CD4-positive, alpha-beta memory T cell (primary cell): ENCODE results near the gene PMEL. TPM values are rescaled to one million over a fixed set of nuclear protein-coding genes. Genes with fewer than 3 reads are reported as not detected.

Experiments
- CTCF ChIA-PET: fragments of 350-600 bp; sonication (Branson Sonifier 250); formaldehyde crosslinking; loops from one replicate; lab custom pipeline; 2021; ENCODE audit warnings: inconsistent platforms; ENCODE audit not compliant: partially characterized antibody; lab: Charles Lee
- POLR2A ChIA-PET: fragments of 350-600 bp; sonication (Branson Sonifier 250); formaldehyde crosslinking; loops from one replicate; lab custom pipeline; 2021; ENCODE audit not compliant: partially characterized antibody; lab: Charles Lee
- DNase-seq, 5 donors: peaks; one replicate each; pipeline versions ENCODE4 v3.0.0 to v3.0.0-alpha.2; 2020 to 2022; ENCODE audit warnings: mixed read lengths in 1 of 5
- H3K27ac ChIP-seq: one replicate; pipeline ENCODE4 v1.7.0; 2013; ENCODE audit warnings: low read depth, low read length
- H3K27me3 ChIP-seq: 2 replicates; pipeline ENCODE4 v1.7.0; 2013; ENCODE audit warnings: mild to moderate bottlenecking, low read length, moderate library complexity; ENCODE audit not compliant: insufficient read depth
- H3K36me3 ChIP-seq: 2 replicates; pipeline ENCODE4 v1.7.0; 2013; ENCODE audit warnings: mild to moderate bottlenecking, low read length, moderate library complexity; ENCODE audit not compliant: insufficient read depth
- H3K4me1 ChIP-seq: 2 replicates; pipeline ENCODE4 v1.7.0; 2013; ENCODE audit warnings: mild to moderate bottlenecking, low read length, moderate library complexity; ENCODE audit not compliant: insufficient read depth
- H3K4me3 ChIP-seq, 2 donors: one replicate each; pipeline ENCODE4 v1.7.0; 2013; ENCODE audit warnings: low read length in 2 of 2, mild to moderate bottlenecking in 1 of 2
- H3K9me3 ChIP-seq, 2 donors: one replicate each; pipeline ENCODE4 v1.7.0; 2013; ENCODE audit warnings: low read length in 2 of 2, control low read depth in 1 of 2; ENCODE audit not compliant: control insufficient read depth in 1 of 2
- H3K27ac Mint-ChIP-seq, 7 donors: one replicate each; pipeline ENCODE4 v1.8.0; 2020 to 2021; ENCODE audit warnings: mixed read lengths in 7 of 7, mild to moderate bottlenecking in 6 of 7, inconsistent platforms in 3 of 7, moderate library complexity in 3 of 7
- H3K27me3 Mint-ChIP-seq, 2 donors: one replicate each; pipeline ENCODE4 v1.8.0; 2020 to 2021; ENCODE audit warnings: mixed read lengths in 2 of 2
- H3K36me3 Mint-ChIP-seq, 2 donors: one replicate each; pipeline ENCODE4 v1.8.0; 2020 to 2021; ENCODE audit warnings: mixed read lengths in 2 of 2, inconsistent platforms in 1 of 2, mild to moderate bottlenecking in 1 of 2
- H3K4me1 Mint-ChIP-seq, 4 donors: one replicate each; pipeline ENCODE4 v1.8.0; 2020 to 2021; ENCODE audit warnings: mixed read lengths in 4 of 4, mild to moderate bottlenecking in 1 of 4
- H3K4me3 Mint-ChIP-seq, 8 donors: one replicate each; pipeline ENCODE4 v1.8.0; 2020 to 2021; ENCODE audit warnings: mixed read lengths in 8 of 8, mild to moderate bottlenecking in 7 of 8, moderate library complexity in 6 of 8, inconsistent platforms in 3 of 8
- H3K9me3 Mint-ChIP-seq, 8 donors: one replicate each; pipeline ENCODE4 v1.8.0; 2020 to 2021; ENCODE audit warnings: mixed read lengths in 8 of 8, mild to moderate bottlenecking in 5 of 8, inconsistent platforms in 3 of 8, moderate library complexity in 1 of 8
- intact Hi-C: fragments of 100-400 bp; cut with micrococcal nuclease; formaldehyde crosslinking; loops from one replicate; pipeline ENCODE4 v1.15.1; 2023
- polyA plus RNA-seq, 2 donors: library from polyadenylated mRNA; unstranded; fragments of 300-500 nt; fragmentation: Illumina TruSeq; gene quantifications; one replicate each; pipeline ENCODE4 v1.2.3, GENCODE V29; 2021
- total RNA-seq, 2 experiments: library from RNA; stranded (reverse); gene quantifications; one replicate each; pipeline ENCODE4 v1.2.3, GENCODE V29; 2021

Gene PMEL
- total and polyA plus RNA-seq, 4 experiments from 2014 or later = not detected

DNA sequence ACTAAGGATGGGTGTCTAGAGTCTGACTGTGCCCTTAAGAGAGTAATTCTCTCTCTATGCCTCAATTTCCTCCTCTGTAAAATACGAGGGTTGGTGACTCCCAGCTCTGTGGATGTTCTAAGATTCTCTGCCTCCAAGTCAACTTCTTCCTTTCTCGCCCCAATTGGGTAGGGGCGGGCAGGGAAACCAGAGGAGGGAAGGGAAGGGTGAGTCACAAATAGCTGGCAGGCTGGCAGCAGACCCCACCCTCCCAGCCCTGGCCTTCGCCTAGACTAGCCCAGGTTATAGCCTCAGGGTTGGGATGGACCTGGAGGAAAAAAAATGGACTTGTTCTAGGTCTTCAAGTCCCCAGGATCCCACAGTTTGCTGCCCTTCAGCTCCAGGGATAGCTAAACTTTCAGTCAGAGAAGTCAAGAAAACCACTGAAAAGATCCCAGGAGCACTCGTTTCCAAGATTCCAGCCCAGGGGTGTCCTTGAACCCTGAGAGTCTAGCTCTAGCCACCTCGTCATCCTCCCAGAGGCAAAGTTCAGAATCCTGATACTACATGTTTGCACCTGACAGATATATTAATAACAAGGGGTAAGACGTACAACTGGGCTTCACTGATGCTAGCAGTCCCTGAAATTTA is 32.6 kb downstream of the PMEL start:
- no peaks in the 10 kb centered on the region for H3K9me3 ChIP-seq
- peak overlapping the region; percentile 80 to 99 (median 95) for H3K27ac Mint-ChIP-seq
- ChIA-PET CTCF (interaction anchor here (0.8 to 3.0 kb wide), 8 partner anchors 9 to 113 kb away, joined by 3 to 14 read pairs (median 6); partner anchors contain the start of gene DNAJC14), POLR2A (interaction anchor here (0.9 to 47.8 kb wide), 14 partner anchors 7 to 288 kb away, joined by 3 to 1214 read pairs (median 7); partner anchors contain the start of genes DGKA, DNAJC14, ESYT1 and GDF11)
- peak overlapping the region; percentile 87 to 95 for H3K4me3 ChIP-seq
- peaks cover 51 to 92% (median 63%) of the 10 kb centered on the region in 4 donors for H3K4me1 Mint-ChIP-seq
- H3K27me3 Mint-ChIP-seq = no peaks in the 10 kb centered on the region
- H3K27ac ChIP-seq = peak overlapping the region; percentile 88
- peaks cover 79% of the 10 kb centered on the region for H3K4me1 ChIP-seq
- H3K36me3 ChIP-seq = peaks cover 31% of the 10 kb centered on the region
- H3K27me3 ChIP-seq = no peaks in the 10 kb centered on the region
- peak overlapping the region; percentile 97 to 100 (median 99) for H3K4me3 Mint-ChIP-seq
- intact Hi-C loops = no loop called here
- peaks cover 56 to 75% of the 10 kb centered on the region in 2 donors for H3K36me3 Mint-ChIP-seq
- peaks cover 0 to 3% (median 0%) of the 10 kb centered on the region in 8 donors for H3K9me3 Mint-ChIP-seq
- DNase-seq = peak in 1 of 5 donors; percentile 62

- H3K36me3 Mint-ChIP-seq = peaks cover 48 to 71% of the 10 kb centered on the region in 2 donors
- H3K4me1 ChIP-seq = peaks cover 72% of the 10 kb centered on the region
Measured at GRCh38 chr12:55932551-55932910, 33.3 kb downstream of the PMEL start.

GRCh38 chr12:55931780-55932550 is 33.9 kb downstream of the PMEL start:
- Histone ChIP-seq H3K27me3 (no peaks in the 10 kb centered on the region), H3K36me3 (peaks cover 19% of the 10 kb centered on the region), H3K9me3 (no peaks in the 10 kb centered on the region), H3K27ac (peak overlapping the region; percentile 88), H3K4me1 (peaks cover 66% of the 10 kb centered on the region), H3K4me3 (peak overlapping the region; percentile 87 to 95)
- Mint-ChIP-seq H3K27ac (peak overlapping the region; percentile 93 to 99 (median 97)), H3K4me3 (peak overlapping the region; percentile 97 to 100 (median 99)), H3K9me3 (peaks cover 0 to 5% (median 0%) of the 10 kb centered on the region in 8 donors), H3K36me3 (peaks cover 43 to 71% of the 10 kb centered on the region in 2 donors), H3K4me1 (peaks cover 40 to 90% (median 52%) of the 10 kb centered on the region in 4 donors), H3K27me3 (no peaks in the 10 kb centered on the region)
- no peak for DNase-seq
- ChIA-PET POLR2A (interaction anchor here (1.0 to 47.8 kb wide), 12 partner anchors 6 to 1822 kb away, joined by 3 to 1214 read pairs (median 70); partner anchors contain the start of genes DGKA, DNAJC14, GDF11 and MYL6B), CTCF (interaction anchor here (0.6 to 3.1 kb wide), 6 partner anchors 8 to 193 kb away, joined by 3 to 45 read pairs (median 4); partner anchors contain the start of genes ORMDL2 and SARNP)
- intact Hi-C loops = no loop called here

More at GRCh38 chr12:55932551-55932910, 33.3 kb downstream of the PMEL start:
- intact Hi-C loops = no loop called here
- Mint-ChIP-seq H3K9me3 (peaks cover 0 to 3% (median 0%) of the 10 kb centered on the region in 8 donors), H3K27ac (peak overlapping the region; percentile 93 to 99 (median 95)), H3K4me3 (peak overlapping the region; percentile 97 to 100 (median 99)), H3K4me1 (peaks cover 46 to 90% (median 56%) of the 10 kb centered on the region in 4 donors), H3K27me3 (no peaks in the 10 kb centered on the region)
- peaks cover 24% of the 10 kb centered on the region for H3K36me3 ChIP-seq
- peak overlapping the region; percentile 87 to 95 for H3K4me3 ChIP-seq
- peak; percentile 60 to 80 (median 61) for DNase-seq
- no peaks in the 10 kb centered on the region for H3K9me3 ChIP-seq
- peak overlapping the region; percentile 88 for H3K27ac ChIP-seq
- H3K27me3 ChIP-seq = no peaks in the 10 kb centered on the region
- ChIA-PET POLR2A (interaction anchor here (1.0 to 47.8 kb wide), 18 partner anchors 7 to 1822 kb away, joined by 3 to 1214 read pairs (median 6); partner anchors contain the start of genes DGKA, DNAJC14, ESYT1 and GDF11), CTCF (interaction anchor here (0.6 to 3.1 kb wide), 6 partner anchors 7 to 139 kb away, joined by 3 to 45 read pairs (median 4); no protein-coding TSS in a partner anchor)

DNA sequence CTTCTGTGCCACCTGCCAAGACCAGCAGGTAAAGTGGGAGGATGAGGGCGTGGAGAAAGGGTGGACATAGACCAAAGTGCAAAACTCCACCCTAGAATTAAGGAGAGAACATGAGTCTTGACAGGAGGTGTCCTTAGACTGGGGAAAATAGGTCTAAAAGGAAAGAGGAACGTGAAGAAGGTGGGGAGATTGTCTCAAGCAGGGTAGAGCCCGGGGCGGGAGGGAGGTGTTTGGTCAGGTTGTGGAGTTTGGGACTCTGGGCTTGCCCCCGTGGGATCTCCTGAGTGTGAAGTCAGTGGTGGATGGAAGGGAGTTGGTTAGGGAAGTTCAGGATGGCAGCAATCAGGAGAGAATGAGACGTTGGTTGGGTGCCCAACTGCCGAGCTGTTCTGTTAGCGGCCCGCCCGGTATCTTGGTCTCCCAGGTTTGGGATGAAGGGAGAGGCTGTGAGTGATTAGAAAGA is 34.5 kb downstream of the PMEL start:
- H3K9me3 ChIP-seq = no peaks in the 10 kb centered on the region
- POLR2A ChIA-PET = interaction anchor here (0.8 to 47.8 kb wide), 15 partner anchors 5 to 1823 kb away, joined by 3 to 1214 read pairs (median 5); partner anchors contain the start of genes DGKA, DNAJC14, GDF11 and MYL6B
- H3K36me3 ChIP-seq = peaks cover 12% of the 10 kb centered on the region
- H3K27ac Mint-ChIP-seq = peak overlapping the region; percentile 92 to 98 (median 96)
- no peak for DNase-seq
- no peaks in the 10 kb centered on the region for H3K27me3 Mint-ChIP-seq
- H3K4me1 Mint-ChIP-seq = peaks cover 36 to 90% (median 50%) of the 10 kb centered on the region in 4 donors
- H3K4me3 ChIP-seq = peak overlapping the region; percentile 79 to 87
- peak overlapping the region; percentile 88 for H3K27ac ChIP-seq
- H3K36me3 Mint-ChIP-seq = peaks cover 39 to 67% of the 10 kb centered on the region in 2 donors
- no peaks in the 10 kb centered on the region for H3K27me3 ChIP-seq
- peaks cover 0 to 6% (median 0%) of the 10 kb centered on the region in 8 donors for H3K9me3 Mint-ChIP-seq
- peak overlapping the region; percentile 97 to 100 (median 99) for H3K4me3 Mint-ChIP-seq
- peaks cover 64% of the 10 kb centered on the region for H3K4me1 ChIP-seq
- intact Hi-C loops = no loop called here
- CTCF ChIA-PET = interaction anchor here (0.8 to 3.1 kb wide), 5 partner anchors 8 to 193 kb away, joined by 3 to 45 read pairs (median 4); partner anchors contain the start of genes ORMDL2 and SARNP

DNA sequence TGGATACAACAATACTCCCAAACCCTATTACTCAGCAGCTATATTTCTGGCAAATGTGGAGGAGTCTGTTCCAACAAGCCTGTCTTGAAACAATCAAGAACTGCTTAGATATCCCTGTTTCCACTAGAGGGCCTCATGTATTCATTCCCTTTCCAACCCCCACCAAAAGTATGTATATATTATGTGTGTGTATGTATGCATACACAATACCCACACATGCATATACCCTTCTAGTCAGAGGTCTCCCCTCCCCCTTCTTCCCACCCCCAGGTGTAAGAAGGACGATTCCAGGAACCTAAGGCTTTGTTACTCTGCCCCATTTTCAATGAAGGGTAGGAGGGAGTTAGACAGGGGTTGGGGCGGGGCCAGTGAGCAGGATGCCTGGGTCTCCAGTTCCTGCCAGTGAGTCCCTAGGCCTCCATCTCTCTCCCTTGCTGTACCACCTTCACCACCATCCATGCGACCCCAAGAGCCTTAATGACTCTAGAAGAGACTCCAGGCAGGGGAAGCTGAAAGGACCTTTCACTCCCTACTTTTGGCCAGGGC is 35.0 kb downstream of the PMEL start, which contains the start of gene DGKA:
TSS of gene DGKA (plus strand) at position 392 of the 546 bp plus-strand sequence. CDS start 5,342 bp downstream, outside the sequence.
- Mint-ChIP-seq H3K27ac (peak within 1 kb of the TSS; percentile 92 to 98 (median 96)), H3K9me3 (peaks cover 0 to 6% (median 0%) of the 10 kb centered on the region in 8 donors), H3K4me3 (peak within 1 kb of the TSS; percentile 97 to 100 (median 99)), H3K4me1 (peaks cover 37 to 90% (median 51%) of the 10 kb centered on the region in 4 donors), H3K27me3 (no peaks in the 10 kb centered on the region), H3K36me3 (peaks cover 35 to 65% of the 10 kb centered on the region in 2 donors)
- ChIA-PET CTCF (interaction anchor here (0.6 to 3.1 kb wide), 12 partner anchors 9 to 193 kb away, joined by 3 to 45 read pairs (median 6); partner anchors contain the start of genes ORMDL2, RAB5B and SARNP), POLR2A (interaction anchor here (0.5 to 47.8 kb wide), 27 partner anchors 5 to 1823 kb away, joined by 3 to 1214 read pairs (median 5); partner anchors contain the start of genes BLOC1S1, CD63, CNPY2 and DGKA)
- H3K36me3 ChIP-seq = peaks cover 8% of the 10 kb centered on the region
- peak; percentile 71 to 82 (median 76) for DNase-seq
- peak within 1 kb of the TSS; percentile 88 for H3K27ac ChIP-seq
- H3K4me1 ChIP-seq = peaks cover 64% of the 10 kb centered on the region
- H3K4me3 ChIP-seq = peak within 1 kb of the TSS; percentile 79 to 87
- no peaks in the 10 kb centered on the region for H3K27me3 ChIP-seq
- intact Hi-C loops = loop anchor here (1.0 kb wide), 2 partner anchors 9 to 113 kb away; partner anchors contain the start of gene ORMDL2
- no peaks in the 10 kb centered on the region for H3K9me3 ChIP-seq
